Common myeloid progenitor, CD34-positive (primary cell): ENCODE results near the gene FANCI.
A peak's percentile ranks its signal among the peaks of the same experiment; 100 is the strongest.

Experiments
- CTCF ChIA-PET: fragments of 350-600 bp; sonication (Branson Sonifier 250); formaldehyde crosslinking; loops from one replicate; lab custom pipeline; 2021; ENCODE audit warnings: antibody characterized with exemption; lab: Charles Lee
- POLR2A ChIA-PET: fragments of 350-600 bp; sonication (Branson Sonifier 250); formaldehyde crosslinking; loops from one replicate; lab custom pipeline; 2021; ENCODE audit warnings: antibody characterized with exemption; lab: Charles Lee
- DNase-seq, 3 donors: peaks; one replicate each; pipeline versions ENCODE4 v3.0.0 to v3.0.0-alpha.2; 2013
- H3K27ac ChIP-seq, 2 experiments: 1 replicate in 1 of 2; 2 replicates in 1 of 2; pipeline ENCODE4 v1.7.0; 2013; ENCODE audit warnings: inconsistent platforms in 2 of 2, low read length in 2 of 2, mild to moderate bottlenecking in 2 of 2, low read depth in 1 of 2, moderate library complexity in 1 of 2; ENCODE audit not compliant: severe bottlenecking in 2 of 2, insufficient read depth in 1 of 2, poor library complexity in 1 of 2
- H3K27me3 ChIP-seq, 5 experiments: replicated peaks in 2 of 5; 1 replicate in 3 of 5; 2 replicates in 2 of 5; pipeline versions ENCODE4 v1.6.1 to v1.7.0; 2013; ENCODE audit warnings: low read length in 4 of 5, mild to moderate bottlenecking in 2 of 5, moderate library complexity in 2 of 5, inconsistent platforms in 1 of 5; ENCODE audit not compliant: insufficient read depth in 5 of 5, control insufficient read depth in 4 of 5
- H3K36me3 ChIP-seq, 4 experiments: 1 replicate in 2 of 4; 2 replicates in 2 of 4; pipeline versions ENCODE4 v1.6.1 to v1.7.0; 2013; ENCODE audit warnings: low read length in 3 of 4, control low read depth in 1 of 4, mild to moderate bottlenecking in 1 of 4; ENCODE audit not compliant: control insufficient read depth in 4 of 4, insufficient read depth in 4 of 4
- H3K4me1 ChIP-seq, 4 experiments: 1 replicate in 3 of 4; 2 replicates in 1 of 4; pipeline versions ENCODE4 v1.6.1 to v1.7.1; 2013; ENCODE audit warnings: low read length in 3 of 4, mild to moderate bottlenecking in 3 of 4, control low read depth in 1 of 4, inconsistent platforms in 1 of 4, moderate library complexity in 1 of 4; ENCODE audit not compliant: control insufficient read depth in 4 of 4, insufficient read depth in 4 of 4; ENCODE audit errors: control extremely low read depth in 1 of 4
- H3K4me3 ChIP-seq, 7 experiments: 1 replicate in 4 of 7; 2 replicates in 3 of 7; pipeline versions ENCODE4 v1.5.1 to v1.7.0; 2013; ENCODE audit warnings: mild to moderate bottlenecking in 7 of 7, low read length in 6 of 7, moderate library complexity in 6 of 7, inconsistent platforms in 2 of 7, low read depth in 2 of 7, control low read depth in 1 of 7; ENCODE audit not compliant: insufficient read depth in 4 of 7, control insufficient read depth in 1 of 7; ENCODE audit errors: extremely low read depth in 1 of 7
- H3K9me3 ChIP-seq, 5 experiments: 1 replicate in 4 of 5; 2 replicates in 1 of 5; pipeline versions ENCODE4 v1.6.1 to v1.7.1; 2013; ENCODE audit warnings: low read length in 4 of 5, mild to moderate bottlenecking in 2 of 5, inconsistent platforms in 1 of 5, low read depth in 1 of 5, moderate library complexity in 1 of 5; ENCODE audit not compliant: control insufficient read depth in 4 of 5, insufficient read depth in 2 of 5; ENCODE audit errors: control extremely low read depth in 1 of 5
- WGBS: methylation state at CpG from one replicate; pipeline ENCODE4 v1.1.5; 2013; ENCODE audit not compliant: insufficient coverage; 5-methylcytosine and 5-hydroxymethylcytosine counted together

FANCI gene

DNA sequence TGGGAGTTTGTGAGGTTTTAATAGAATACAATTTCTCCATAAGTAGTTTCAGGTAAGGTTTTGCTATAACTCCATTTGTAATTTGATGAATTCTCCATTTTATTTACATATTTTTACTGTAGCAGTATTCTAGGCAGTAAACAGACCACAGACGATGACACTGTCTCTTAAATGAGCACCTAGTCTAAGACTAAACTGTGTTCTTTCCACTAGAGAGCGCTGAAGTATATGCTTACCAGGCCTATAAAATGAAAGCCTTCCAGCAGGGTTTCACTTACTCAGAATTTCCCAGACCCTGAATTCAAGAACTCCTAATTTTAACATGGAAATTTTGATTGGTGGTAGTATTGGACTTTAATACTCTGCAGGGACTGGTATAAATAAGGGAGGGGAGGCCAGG lies 49.2 kb downstream of the FANCI start:
- Histone ChIP-seq H3K27me3 (no peaks in the 10 kb centered on the region), H3K4me3 (no peak overlapping the region), H3K9me3 (no peaks in the 10 kb centered on the region), H3K27ac (no peak overlapping the region), H3K36me3 (peaks cover 9 to 51% (median 34%) of the 10 kb centered on the region in 4 experiments), H3K4me1 (no peaks in the 10 kb centered on the region)
- ChIA-PET CTCF (interaction anchor here (1.3 kb wide), 1 partner anchor 10 kb away, joined by 3 read pairs; no protein-coding TSS in a partner anchor), POLR2A (no interaction called here)
- DNase-seq, result no peak
- WGBS, result 100% methylated on average over 2 of the region's 2 CpGs

GRCh38 chr15:89299896-89300295 lies 56.1 kb downstream of the FANCI start:
- CTCF ChIA-PET, result interaction anchor here (0.9 to 1.4 kb wide), 2 partner anchors 11 to 24 kb away, joined by 3 read pairs; no protein-coding TSS in a partner anchor
- H3K4me3 ChIP-seq, result no peak overlapping the region
- DNase-seq, result peak; percentile 4 to 35 (median 30)
- no peak overlapping the region for H3K27ac ChIP-seq
- H3K4me1 ChIP-seq, result no peaks in the 10 kb centered on the region
- H3K36me3 ChIP-seq, result peaks cover 14 to 51% (median 36%) of the 10 kb centered on the region in 4 experiments
- no peaks in the 10 kb centered on the region for H3K27me3 ChIP-seq
- POLR2A ChIA-PET, result no interaction called here
- peaks cover 0 to 2% (median 0%) of the 10 kb centered on the region in 5 experiments for H3K9me3 ChIP-seq

DNA sequence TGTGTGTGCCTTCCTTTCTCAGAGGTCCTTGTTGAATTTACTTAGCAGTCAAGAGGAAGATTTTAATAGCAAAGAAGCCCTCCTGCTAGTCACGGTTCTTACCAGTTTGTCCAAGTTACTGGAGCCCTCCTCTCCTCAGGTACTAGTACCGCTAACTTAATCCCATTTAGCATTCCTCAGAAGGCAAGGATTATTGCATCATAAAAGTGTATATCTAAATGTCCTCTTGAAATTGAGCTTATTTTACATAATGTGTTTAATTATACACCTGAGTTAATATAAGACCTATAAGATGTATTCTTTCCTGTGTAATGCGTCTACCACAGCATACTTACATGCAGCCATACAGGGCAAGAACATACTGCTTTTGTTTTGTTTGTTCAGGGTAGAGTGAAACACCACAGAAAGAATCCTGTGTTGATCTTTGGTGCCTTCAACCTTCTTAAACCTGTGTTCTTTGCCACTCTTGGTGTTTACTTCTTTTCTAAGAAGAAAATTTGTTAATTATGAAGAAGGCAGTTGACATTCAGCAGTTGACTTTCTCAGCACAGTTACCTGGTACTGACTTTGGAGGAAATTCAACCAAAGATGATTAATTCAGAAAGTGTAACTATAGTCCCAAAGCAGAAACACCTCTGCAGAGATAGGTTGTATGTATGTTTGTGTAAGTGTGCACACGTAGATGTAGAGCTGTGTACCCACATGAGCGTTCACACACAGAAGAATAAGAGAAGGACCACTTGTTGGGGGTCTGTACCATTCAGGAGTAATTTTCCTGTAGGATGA lies 57.7 kb downstream of the FANCI start:
- no peak for DNase-seq
- H3K27me3 ChIP-seq, result no peaks in the 10 kb centered on the region
- WGBS, result 93% methylated on average over 3 of the region's 5 CpGs
- POLR2A ChIA-PET, result no interaction called here
- H3K36me3 ChIP-seq, result peaks cover 16 to 62% (median 42%) of the 10 kb centered on the region in 4 experiments
- CTCF ChIA-PET, result interaction anchor here (1.4 kb wide), 2 partner anchors 13 to 397 kb away, joined by 3 to 4 read pairs; no protein-coding TSS in a partner anchor
- no peak overlapping the region for H3K27ac ChIP-seq
- H3K4me1 ChIP-seq, result no peaks in the 10 kb centered on the region
- no peak overlapping the region for H3K4me3 ChIP-seq
- H3K9me3 ChIP-seq, result peaks cover 0 to 2% (median 0%) of the 10 kb centered on the region in 5 experiments

DNA sequence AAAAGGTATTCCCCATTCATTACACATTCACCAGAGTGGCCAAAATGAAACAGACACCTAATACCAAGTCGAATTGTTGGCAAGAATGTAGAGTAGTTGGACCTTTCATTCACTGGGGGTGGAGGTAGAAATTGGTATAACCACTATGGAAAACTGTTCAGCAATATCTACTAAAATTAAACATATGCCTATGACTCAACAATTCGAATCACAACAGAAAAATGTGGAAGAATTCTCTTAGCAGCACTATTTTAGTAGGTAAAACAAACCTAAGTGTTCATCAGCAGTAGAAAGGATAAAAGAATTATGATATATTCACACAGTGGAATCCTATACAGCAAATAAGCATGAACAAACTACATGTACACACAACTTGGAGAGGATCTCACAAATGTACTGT lies 60.2 kb downstream of the FANCI start:
- Histone ChIP-seq H3K36me3 (peaks cover 22 to 81% (median 57%) of the 10 kb centered on the region in 4 experiments), H3K27me3 (no peaks in the 10 kb centered on the region), H3K4me1 (no peaks in the 10 kb centered on the region), H3K27ac (no peak overlapping the region), H3K9me3 (no peaks in the 10 kb centered on the region), H3K4me3 (no peak overlapping the region)
- POLR2A ChIA-PET, result no interaction called here
- CTCF ChIA-PET, result interaction anchor here (1.8 kb wide), 1 partner anchor 24 kb away, joined by 7 read pairs; no protein-coding TSS in a partner anchor
- no CpG with 5 or more reads among the region's 2 CpGs for WGBS
- no peak for DNase-seq

DNA sequence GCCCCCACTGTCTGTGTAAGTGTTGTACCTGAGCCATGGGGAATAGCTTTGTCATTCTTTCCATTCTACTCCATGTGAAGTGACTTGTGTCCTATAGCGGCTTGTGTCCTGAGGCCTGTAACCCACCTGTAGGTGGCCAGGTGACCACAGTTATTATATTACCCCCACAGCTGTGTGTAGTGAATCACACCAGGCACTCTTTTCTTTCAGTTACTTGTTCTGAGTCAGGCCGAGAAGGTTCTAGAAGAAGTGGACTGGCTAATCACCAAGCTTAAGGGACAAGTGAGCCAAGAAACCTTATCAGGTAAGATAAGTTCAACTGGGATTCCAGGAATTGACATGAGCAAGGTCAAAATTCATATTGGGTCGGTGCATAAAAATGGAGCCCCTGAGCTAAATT lies 61.6 kb downstream of the FANCI start:
- WGBS, result 100% methylated on average over 2 of the region's 3 CpGs
- no peaks in the 10 kb centered on the region for H3K4me1 ChIP-seq
- ChIA-PET CTCF (interaction anchor here (1.0 to 1.8 kb wide), 4 partner anchors 20 to 25 kb away, joined by 3 to 7 read pairs (median 3); no protein-coding TSS in a partner anchor), POLR2A (no interaction called here)
- no peaks in the 10 kb centered on the region for H3K9me3 ChIP-seq
- peaks cover 27 to 83% (median 53%) of the 10 kb centered on the region in 4 experiments for H3K36me3 ChIP-seq
- H3K27ac ChIP-seq, result no peak overlapping the region
- H3K27me3 ChIP-seq, result no peaks in the 10 kb centered on the region
- no peak overlapping the region for H3K4me3 ChIP-seq
- DNase-seq, result no peak

GRCh38 chr15:89307046-89307587 lies 63.3 kb downstream of the FANCI start:
- Histone ChIP-seq H3K4me3 (no peak overlapping the region), H3K9me3 (no peaks in the 10 kb centered on the region), H3K27me3 (no peaks in the 10 kb centered on the region), H3K4me1 (no peaks in the 10 kb centered on the region), H3K36me3 (peaks cover 25 to 78% (median 43%) of the 10 kb centered on the region in 4 experiments), H3K27ac (peak overlapping the region in 1 of 2 experiments; percentile 7)
- WGBS, result 89% methylated on average over 2 of the region's 2 CpGs
- CTCF ChIA-PET, result interaction anchor here (1.2 kb wide), 1 partner anchor 26 kb away, joined by 3 read pairs; no protein-coding TSS in a partner anchor
- no peak for DNase-seq
- POLR2A ChIA-PET, result interaction anchor here (1.2 kb wide), 1 partner anchor 22 kb away, joined by 3 read pairs; no protein-coding TSS in a partner anchor

GRCh38 chr15:89307791-89308190 lies 64.0 kb downstream of the FANCI start:
- CTCF ChIA-PET, result no interaction called here
- no peaks in the 10 kb centered on the region for H3K4me1 ChIP-seq
- H3K27ac ChIP-seq, result no peak overlapping the region
- no CpG with 5 or more reads among the region's 2 CpGs for WGBS
- peaks cover 27 to 82% (median 43%) of the 10 kb centered on the region in 4 experiments for H3K36me3 ChIP-seq
- H3K4me3 ChIP-seq, result no peak overlapping the region
- no peaks in the 10 kb centered on the region for H3K9me3 ChIP-seq
- no peaks in the 10 kb centered on the region for H3K27me3 ChIP-seq
- POLR2A ChIA-PET, result interaction anchor here (1.2 kb wide), 1 partner anchor 21 kb away, joined by 3 read pairs; no protein-coding TSS in a partner anchor
- DNase-seq, result no peak
